Kasumi-1 (cell line): Measurements from ENCODE around the gene XXYLT1.
"Not testable (repeated sequence)": the region's sequence is repeated elsewhere in the genome, so short reads cannot be mapped to it uniquely, and the experiment has no call there.

Source experiments
- DNase-seq, 2 experiments: peaks; one replicate each; lab custom pipeline; 2025; lab: John Stamatoyannopoulos, UW

Gene XXYLT1

DNA sequence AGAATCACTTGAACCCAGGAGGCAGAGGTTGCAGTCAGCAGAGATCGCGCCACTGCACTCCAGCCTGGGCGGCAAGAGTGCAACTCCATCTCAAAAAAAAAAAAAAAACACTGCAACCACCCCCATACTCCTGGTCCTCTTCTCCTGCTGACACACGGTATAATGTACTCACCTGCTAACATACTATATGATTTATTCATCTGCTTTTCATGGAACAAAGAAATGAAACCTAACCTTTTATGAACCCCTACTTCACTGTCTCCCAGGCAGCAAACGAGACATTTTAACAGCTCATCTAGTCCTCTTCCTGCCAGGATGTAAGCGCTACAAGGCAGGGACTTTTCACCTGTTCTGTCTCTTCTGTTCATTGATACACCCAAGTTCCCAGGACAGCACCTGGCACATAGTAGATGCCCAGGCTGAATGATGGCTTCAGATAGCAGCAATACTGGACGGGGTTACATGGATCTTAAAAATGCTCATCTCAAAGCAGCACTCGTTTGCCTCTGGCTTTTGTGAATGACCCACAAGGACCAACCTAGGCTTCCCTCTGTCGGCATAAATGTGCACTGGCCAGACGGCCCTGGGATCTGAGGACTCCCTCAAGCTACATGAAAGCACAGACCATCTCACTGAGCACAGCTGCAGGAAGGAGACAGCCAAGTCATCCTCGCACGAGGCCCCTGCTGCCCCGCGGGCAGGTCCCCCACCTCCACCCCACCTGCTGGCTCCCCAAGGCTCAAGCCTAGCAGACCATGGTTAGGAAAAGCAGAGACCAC, 20.3 kb downstream of the XXYLT1 start:
- DNase-seq: no peak

DNA sequence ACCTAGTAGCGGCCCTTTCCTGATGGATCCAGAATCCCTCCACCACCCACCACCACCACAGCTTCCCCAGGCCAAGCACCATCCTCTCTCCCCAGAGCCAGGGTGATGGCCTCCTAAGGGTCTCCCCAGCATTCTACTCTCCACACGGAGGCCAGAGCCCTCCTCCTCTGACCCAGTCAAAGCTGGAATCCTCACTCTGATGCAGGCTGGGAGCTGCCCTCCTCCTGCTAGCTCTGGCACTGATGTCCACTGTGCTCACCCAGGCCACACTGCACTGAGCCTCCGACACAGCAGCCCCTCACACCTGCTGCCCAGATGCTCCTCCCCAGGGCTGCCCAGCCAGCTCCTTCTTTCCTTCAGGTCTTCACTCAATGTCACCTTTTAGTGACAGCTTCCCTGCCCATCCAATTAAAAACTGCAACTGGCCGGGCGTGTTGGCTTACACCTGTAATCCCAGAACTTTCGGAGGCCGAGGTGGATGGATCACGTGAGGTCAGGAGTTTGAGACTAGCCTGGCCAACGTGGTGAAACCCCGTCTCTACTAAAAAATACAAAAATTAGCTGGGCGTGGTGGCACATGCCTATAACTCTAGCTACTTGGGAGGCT, 21.0 kb downstream of the XXYLT1 start:
- DNase-seq: no peak

DNA sequence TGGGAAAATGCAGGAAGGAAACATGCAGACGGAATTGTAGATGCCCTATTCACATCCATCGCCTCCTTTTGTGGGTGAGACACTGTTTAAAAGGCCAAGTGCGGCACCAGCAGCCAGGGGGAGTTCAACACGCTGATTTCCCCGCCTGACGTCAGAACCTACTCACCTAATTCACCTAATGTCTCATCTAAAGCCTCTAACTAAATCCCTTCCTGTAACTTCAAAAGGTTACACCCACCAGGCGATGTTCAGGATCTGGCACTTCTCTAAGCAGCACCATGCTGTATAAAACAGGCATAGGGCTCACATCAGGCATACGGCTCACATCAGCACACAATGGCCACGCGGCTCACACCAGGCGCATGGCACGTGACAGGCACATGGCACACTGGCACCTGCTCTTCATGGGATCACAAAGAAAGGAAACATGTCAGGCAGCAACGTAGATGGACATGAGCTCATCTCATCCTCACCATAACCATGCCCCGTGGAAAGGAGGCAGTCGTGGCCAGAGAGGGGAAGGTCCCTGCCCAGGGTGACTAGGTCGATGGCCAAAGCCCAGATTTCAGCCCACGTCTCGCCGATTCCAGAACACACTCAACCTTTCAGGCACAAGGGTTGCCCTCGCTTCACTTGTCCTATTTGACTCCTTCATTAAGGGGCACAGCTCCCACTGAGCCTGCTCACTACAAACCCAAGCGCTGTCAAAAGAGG, 21.7 kb downstream of the XXYLT1 start:
- DNase-seq: no peak

DNA sequence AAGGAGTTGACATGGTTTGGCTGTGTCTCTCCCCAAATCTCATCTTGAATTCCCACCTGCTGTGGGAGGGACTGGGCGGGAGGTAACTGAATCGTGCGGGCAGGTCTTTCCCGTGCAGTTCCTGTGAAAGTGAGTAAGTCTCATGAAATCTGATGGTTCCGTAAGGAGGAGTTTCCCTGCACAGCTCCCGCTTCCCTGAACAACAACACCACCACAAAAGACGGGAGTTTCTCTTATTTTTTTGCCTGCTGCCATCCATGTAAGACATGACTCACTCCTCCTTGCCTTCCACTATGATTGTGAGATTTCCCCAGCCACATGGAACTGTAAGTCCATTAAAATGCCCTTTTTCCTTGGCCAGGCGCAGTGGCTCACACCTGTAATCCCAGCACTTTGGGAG, 22.7 kb downstream of the XXYLT1 start:
- DNase-seq: no peak

DNA sequence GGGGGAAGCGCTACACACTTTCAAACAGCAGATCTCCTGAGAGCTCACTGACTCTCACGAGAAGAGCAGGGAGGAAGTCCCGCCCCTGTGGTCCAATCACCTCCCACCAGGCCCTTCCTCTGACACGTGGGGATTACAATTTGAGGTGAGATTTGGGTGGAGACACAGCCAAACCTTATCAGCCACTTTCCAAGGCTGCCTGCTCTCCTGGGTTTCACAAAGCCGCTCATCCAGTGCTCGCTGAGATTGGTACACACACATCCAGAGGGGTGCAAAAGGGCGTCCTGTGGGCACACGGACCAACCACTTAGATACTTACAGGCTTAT, 23.1 kb downstream of the XXYLT1 start:
- DNase-seq: no peak

DNA sequence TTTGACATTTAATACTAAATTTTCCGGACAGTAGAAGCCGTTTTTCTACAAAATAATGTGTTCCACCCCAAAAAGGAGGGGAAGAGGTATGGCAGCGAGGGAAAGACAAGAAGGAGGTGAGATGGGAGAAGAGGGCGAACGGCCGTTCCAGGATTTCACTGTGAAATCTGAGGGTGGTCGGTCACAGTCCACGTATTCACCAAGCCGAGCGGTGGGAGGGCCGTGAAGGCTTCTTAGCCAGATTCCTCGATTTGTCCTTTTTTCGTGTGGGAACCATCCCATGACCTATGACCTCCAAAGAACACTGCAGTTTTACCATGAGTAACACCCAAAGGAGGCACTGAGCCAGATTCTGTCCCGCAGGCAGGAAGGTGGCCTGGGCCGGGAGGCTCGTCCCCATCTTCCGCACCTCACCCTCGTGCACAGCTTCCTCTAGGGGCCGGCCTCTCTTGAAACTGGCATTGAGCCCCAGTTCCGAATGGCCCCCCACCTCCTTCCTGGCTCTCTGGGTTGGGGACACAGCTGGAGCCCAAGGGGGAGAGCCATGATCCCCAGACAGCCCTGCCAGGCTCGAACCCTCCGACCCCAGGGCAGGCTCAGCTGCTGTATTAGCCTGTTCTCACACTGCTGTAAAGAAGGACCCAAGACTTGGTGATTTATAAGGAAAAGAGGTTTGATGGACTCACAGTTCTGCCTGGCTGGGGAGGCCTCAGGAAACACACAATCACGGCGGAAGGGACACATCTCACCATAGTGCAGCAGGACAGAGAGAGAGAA, 23.7 kb downstream of the XXYLT1 start:
- no peak for DNase-seq

DNA sequence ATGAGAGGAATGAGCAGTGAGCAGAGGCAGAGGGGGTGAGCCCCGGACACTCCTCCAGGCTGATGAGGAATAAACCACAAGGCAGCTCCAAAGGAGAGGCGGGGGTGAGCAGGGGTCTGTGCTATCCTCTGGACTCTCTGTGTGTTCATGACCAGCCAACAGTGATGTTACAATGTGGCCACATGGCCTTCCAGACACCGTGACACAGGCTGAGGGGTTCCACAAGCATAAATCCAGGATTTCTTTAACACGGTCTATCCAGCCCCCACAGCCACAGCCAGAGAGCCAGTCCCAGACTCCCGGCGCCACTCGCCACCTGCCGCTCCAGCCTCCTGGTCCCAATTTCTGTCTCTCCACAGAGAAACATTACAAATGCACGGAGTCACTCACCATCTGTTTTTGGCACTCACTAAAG, 24.4 kb downstream of the XXYLT1 start:
- DNase-seq: no peak

DNA sequence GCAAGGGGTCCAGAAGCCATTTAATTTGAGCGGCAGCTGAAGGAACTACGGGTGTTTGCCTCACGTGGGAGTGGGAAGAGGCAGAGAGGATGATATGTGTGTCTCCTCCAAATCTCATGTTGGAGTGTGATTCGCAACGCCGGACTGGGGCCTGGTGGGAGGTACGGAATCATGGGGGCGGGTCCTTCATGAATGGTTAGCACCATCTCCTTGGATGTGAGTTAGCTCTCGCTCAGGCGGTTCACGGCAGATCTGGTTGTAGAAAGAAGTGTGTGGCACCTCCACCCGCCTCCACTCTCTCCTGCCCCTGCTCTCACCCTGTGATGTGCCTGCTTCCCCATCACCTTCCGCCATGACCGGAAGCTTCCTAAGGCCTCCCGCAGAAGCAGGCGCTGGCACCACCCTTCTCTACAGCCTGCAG, 25.4 kb downstream of the XXYLT1 start:
- no peak for DNase-seq

DNA sequence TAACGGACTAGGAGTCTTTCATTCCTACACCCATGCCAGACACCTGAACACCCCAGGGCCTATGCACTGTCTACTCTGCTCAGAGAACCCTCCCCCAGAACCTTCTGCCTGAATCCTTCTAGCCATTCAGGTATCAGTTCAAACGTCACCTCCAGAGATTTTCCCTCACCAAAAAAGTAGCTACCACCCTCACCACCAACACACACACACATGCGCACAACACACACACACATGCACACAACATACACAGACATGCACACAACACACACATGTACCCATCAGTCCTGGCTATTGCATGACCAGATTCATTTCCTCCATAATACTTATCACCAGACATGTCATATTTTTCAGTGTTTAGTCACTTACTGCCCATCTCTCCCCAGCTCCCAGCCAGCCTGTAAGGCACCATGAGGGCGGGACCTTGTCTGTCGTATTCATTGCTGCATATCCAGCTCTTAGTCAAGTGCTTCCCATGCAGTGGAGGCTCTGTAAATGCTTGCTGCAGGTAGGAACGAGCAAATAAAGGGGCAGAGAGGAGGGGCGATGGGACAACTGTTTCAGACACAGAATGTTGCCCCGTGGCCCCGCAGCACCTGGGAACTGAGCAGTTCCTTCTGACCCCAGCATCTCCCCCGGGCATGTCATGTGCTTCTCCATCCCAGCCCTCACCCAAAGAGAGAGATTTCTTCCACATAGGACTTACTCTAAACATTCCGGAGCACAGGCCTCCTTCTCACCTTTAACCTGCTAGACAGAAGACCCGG, 29.2 kb downstream of the XXYLT1 start:
- no peak for DNase-seq

DNA sequence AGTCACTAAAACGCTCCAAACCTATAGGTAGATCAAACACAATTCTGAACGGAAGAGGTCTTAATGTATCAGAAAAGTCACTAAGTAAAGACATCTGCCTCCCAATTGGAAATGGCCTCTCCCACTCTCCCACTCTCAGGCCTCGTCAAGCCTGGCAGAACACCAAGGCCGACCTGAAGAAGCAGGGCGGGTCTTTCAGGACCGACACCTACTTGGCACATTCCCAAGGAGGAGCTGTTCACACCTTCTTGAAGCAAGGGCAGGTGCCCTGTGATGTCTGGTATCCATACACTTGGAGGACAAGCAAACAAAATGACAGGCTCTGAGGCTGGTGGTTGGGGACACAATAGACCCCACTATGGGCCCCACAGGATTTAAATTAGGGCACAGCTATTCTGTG, 30.0 kb downstream of the XXYLT1 start:
- DNase-seq: no peak

DNA sequence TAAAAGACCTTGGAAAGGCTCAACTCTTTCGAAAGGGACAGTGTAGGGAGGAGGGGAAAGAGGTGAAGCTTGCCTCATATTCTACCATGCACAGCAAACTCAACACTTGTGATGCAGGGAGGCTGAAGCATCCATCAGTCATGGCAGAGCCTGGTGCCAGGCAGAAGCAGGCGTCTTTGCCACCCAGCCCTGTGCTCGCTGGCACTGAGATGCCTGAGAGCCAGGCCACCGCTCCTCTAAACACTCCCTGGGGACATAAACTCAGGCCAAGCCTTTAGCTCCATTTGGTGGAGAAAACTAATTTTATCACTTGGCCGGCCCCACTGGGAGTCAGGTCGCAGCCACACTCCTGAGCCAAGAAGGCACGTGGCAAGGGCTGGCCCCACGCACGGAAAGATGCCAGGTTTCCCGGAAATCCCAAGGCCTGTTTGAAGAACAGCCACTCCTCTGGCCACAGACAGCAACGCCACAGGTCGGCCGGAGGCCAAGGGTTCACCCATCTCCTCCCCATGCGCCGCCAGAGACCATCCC, 30.7 kb downstream of the XXYLT1 start:
- DNase-seq: no peak

DNA sequence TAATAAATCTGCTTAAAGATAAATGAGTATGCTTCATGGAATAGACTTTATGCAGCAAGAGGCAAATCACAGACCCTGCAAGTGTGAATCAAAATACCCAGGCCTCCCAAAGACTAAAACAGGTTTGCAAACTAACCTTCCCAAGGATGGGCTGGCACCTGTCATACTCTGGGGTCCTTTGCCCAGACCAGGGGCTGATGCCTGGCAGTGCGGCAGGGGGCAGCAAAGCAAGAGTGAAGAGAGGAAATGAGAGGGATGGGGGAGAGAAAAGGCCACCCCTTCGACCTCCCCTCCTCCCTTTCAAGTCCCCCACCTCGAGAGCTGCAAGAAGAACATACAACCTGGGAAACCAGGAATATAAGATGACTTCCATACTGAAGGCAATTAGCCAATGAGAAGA, 31.8 kb downstream of the XXYLT1 start:
- DNase-seq: no peak

DNA sequence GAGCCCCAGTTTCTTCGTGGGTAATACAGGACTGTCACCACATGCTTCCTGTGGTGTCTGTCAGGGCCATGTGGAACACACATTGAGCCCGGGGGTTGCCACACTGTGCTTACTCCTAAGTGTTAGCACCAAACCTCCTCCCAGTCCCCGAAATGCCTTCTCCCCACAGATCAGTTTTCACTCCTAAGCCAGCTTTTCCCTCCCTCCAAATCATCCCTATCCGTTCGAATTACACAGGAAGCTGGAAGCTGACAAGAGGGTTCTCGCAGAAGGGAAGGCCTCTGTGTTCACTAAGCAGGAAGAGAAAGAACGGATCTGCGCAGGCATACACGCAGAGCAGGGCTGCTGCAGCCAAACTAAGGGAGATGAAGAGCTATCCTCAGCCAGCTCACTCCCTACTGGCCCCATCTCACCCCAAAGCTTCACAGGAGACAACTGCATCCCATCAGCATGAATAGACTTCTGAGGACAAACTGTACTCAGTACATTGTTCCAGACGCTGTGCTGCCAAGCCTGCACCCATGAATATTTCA, 32.3 kb downstream of the XXYLT1 start:
- DNase-seq: no peak

DNA sequence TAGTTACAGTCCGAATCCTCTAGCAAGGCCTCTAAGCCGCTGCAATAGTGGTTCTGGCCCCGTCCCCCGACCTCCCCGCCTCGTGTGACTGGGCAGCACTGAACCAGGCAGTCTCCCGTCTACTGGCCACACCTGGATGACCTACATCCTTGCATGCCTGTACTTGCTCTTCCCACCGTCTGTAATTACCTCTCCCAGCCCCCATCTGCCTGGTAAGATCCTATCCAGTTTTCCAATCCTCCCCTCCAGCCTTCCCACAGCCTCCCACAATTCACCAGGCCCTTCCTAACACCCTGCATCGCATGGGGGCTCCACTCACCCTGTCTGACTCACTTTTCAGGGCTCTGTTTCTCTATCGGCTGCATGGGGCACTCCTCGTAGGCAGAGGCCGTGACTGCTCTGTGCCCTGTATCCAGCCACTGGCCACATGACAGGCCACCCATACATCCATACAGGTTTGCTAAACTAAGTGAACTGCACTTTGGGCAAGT, 32.8 kb downstream of the XXYLT1 start:
- DNase-seq: no peak

DNA sequence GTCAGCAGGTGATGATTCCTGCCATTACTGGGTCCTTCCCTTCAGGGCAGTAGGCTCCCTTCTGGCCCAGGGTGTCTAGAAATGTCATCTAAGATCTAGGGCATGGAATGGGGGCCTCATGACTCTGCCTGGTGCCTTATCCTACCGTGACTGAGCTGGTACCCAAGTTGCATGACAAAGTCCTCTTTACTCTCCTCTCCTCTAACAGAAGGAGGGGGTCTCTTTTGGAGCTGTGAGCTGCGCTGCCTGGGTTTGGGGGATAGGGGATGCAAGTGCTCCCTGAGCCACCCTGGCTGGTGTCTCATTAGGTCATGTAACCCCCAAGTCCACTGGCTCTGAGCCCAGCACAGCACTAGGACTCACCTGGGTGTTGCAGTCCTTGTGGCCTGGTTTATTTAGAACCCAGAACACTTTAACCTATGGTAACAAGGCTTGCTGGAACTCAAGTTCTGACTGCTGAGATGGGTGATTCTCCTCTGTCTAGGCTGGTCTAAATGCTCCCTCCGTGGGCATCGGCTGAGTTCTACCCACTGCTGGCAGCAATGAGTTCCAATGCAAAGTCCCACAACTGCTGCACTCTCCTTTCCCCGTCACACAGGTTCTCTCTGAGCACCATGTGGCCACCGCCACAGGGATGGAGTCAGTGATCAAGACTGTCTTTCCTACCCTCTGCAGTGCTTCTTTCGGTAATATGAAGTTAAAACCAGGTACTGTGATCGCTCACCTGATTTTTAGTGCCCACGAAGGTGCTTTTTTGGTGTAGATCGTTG, 34.0 kb downstream of the XXYLT1 start:
- no peak for DNase-seq

DNA sequence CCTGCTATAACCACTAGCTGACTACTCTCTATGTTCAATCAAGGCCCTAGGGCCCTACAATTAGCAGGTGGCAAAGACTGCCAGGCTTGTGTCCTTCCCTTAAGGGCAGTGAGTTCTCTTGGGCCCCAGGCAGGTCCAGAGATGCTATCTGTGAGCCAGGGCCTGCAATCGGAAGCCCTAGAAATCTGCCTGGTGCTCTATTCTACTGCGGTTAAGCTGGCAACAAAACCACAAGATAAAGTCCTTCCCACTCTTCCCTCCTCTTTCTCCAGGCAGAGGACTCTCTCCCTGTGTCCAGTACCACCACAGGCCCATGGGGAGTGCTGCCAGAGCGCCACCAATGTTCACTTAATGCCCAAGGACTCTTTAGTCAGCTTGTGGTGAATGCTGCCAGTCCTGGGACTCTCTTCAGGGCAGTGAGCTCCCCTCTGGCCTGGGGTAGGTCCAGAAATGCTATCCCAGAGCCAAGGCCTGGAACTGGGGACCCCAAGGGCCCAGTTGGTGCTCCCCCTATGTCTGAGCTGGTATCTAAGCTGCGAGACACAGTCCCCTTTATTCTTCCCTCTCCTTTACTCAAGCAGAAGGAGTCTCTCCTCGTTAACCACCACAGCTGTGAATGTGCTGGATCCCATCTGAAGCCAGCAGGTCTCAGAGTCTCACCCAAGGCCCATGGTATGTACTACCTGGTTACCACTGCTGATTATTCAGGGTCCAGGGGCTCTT, 34.7 kb downstream of the XXYLT1 start:
- no peak for DNase-seq

DNA sequence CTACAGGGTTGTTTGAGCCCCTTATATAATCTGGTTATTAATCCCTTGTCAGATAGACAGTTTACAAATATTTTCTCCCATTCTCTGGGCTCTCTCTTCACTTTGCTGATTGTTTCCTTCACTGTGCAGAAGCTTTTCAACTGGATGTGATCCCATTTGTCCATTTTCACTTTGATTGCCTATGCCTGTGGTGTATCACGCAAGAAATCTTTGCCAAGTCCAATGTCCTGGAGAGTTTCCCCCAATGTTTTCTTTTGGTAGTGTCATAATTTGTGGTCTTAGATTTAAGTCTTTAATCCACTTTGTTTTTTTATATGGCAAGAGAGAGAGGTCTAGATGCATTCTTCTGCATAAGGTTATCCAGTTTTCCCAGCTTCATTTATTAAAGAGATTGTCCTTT, 40.7 kb downstream of the XXYLT1 start:
- no peak for DNase-seq

DNA sequence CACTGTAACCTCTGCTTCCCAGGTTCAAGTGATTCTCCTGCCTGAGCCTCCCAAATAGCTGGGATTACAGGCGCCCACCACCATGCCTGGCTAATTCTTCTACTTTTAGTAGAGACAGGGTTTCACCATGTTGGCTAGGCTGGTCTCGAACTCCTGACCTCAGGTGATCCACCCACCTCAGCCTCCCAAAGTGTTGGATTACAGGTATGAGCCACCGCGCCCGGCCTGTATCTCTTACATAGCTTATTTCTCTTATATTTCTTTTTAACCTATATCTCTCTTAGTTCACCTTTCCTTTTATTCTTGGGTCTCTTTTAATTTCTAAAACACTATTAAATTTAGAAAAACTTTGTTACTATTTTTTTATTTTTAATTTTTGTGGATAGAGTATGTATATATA, 42.1 kb downstream of the XXYLT1 start:
- not testable (repeated sequence) for DNase-seq

DNA sequence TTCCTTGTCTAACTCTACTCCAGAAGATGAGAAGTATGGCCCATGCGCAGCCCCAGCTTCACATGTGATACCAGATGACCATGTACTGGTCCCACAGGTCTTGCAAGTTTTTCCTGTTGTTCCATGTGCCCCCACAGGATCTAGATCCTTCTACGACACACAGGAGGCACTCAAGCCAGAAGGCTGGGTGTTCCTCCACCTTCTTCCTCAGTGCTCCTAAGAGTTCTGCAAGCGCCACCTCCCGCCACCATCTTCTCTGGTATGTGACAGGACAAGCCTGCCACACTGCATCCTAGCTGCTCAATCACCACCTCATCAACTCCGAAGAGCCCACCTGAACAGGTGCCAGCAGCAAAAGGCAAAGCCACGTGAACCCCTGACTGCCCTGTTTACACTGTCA, 43.1 kb downstream of the XXYLT1 start:
- no peak for DNase-seq
